Trophoblast cell (in vitro differentiated cells and primary cell): ENCODE measurements around the gene GSTM3.

Experiments used
- DNase-seq, 2 donors: peaks; one replicate each; pipeline ENCODE4 v3.0.0-alpha.2; 2016
- H2AFZ ChIP-seq: 2 replicates; pipeline ENCODE4 v1.6.1; 2013; ENCODE audit warnings: low read length, moderate library complexity, mild to moderate bottlenecking; ENCODE audit not compliant: insufficient read depth, poor library complexity
- H2AK5ac ChIP-seq: 2 replicates; pipeline ENCODE4 v1.6.1; 2013; ENCODE audit warnings: mild to moderate bottlenecking, low read length
- H2BK120ac ChIP-seq: 2 replicates; pipeline ENCODE4 v1.6.1; 2013; ENCODE audit warnings: low read length, mild to moderate bottlenecking, moderate library complexity; ENCODE audit not compliant: insufficient read depth, poor library complexity
- H2BK12ac ChIP-seq: 2 replicates; pipeline ENCODE4 v1.6.1; 2013; ENCODE audit warnings: mild to moderate bottlenecking, low read length, moderate library complexity
- H2BK5ac ChIP-seq: 2 replicates; pipeline ENCODE4 v1.6.1; 2013; ENCODE audit warnings: low read length, low read depth, moderate library complexity, mild to moderate bottlenecking; ENCODE audit not compliant: poor library complexity
- H3K14ac ChIP-seq: 2 replicates; pipeline ENCODE4 v1.6.1; 2013; ENCODE audit warnings: mild to moderate bottlenecking, low read length
- H3K18ac ChIP-seq: 2 replicates; pipeline ENCODE4 v1.6.1; 2013; ENCODE audit warnings: mild to moderate bottlenecking, low read length
- H3K23ac ChIP-seq: 2 replicates; pipeline ENCODE4 v1.6.1; 2013; ENCODE audit warnings: low read length
- H3K27ac ChIP-seq: 2 replicates; pipeline ENCODE4 v1.5.1; 2013; ENCODE audit warnings: low read depth, mild to moderate bottlenecking, inconsistent platforms, low read length, moderate library complexity
- H3K27me3 ChIP-seq: 2 replicates; pipeline ENCODE4 v1.6.1; 2013; ENCODE audit warnings: inconsistent platforms, mild to moderate bottlenecking, low read length, moderate library complexity; ENCODE audit not compliant: insufficient read depth
- H3K36me3 ChIP-seq, 2 experiments: 1 replicate in 1 of 2; 2 replicates in 1 of 2; pipeline ENCODE4 v1.6.1; 2013; ENCODE audit warnings: low read length in 2 of 2, mild to moderate bottlenecking in 2 of 2, moderate library complexity in 1 of 2; ENCODE audit not compliant: insufficient read depth in 2 of 2, control insufficient read depth in 1 of 2
- H3K4ac ChIP-seq: 2 replicates; pipeline ENCODE4 v1.6.1; 2013; ENCODE audit warnings: low read depth, mild to moderate bottlenecking, low read length, moderate library complexity
- H3K4me1 ChIP-seq, 2 experiments: 1 replicate in 1 of 2; 2 replicates in 1 of 2; pipeline ENCODE4 v1.6.1; 2013; ENCODE audit warnings: low read length in 2 of 2, mild to moderate bottlenecking in 2 of 2, moderate library complexity in 1 of 2; ENCODE audit not compliant: insufficient read depth in 2 of 2, control insufficient read depth in 1 of 2
- H3K4me2 ChIP-seq: 2 replicates; pipeline ENCODE4 v1.6.1; 2013; ENCODE audit warnings: inconsistent platforms, mild to moderate bottlenecking, low read length, moderate library complexity
- H3K4me3 ChIP-seq: 2 replicates; pipeline ENCODE4 v1.5.1; 2013; ENCODE audit warnings: mild to moderate bottlenecking, low read depth, low read length, inconsistent platforms
- H3K79me1 ChIP-seq: one replicate; pipeline ENCODE4 v1.6.1; 2013; ENCODE audit warnings: low read length
- H3K79me2 ChIP-seq: 2 replicates; pipeline ENCODE4 v1.6.1; 2013; ENCODE audit warnings: low read length, mild to moderate bottlenecking; ENCODE audit not compliant: control insufficient read depth, insufficient read depth, poor library complexity
- H3K9ac ChIP-seq: 2 replicates; pipeline ENCODE4 v1.6.1; 2013; ENCODE audit warnings: mild to moderate bottlenecking, low read length
- H3K9me3 ChIP-seq: 2 replicates; pipeline ENCODE4 v1.6.1; 2013; ENCODE audit warnings: low read depth, mild to moderate bottlenecking, control low read depth, inconsistent platforms, low read length; ENCODE audit not compliant: insufficient read depth
- H4K12ac ChIP-seq: 2 replicates; pipeline ENCODE4 v1.6.1; 2013; ENCODE audit warnings: low read depth, mild to moderate bottlenecking, low read length, moderate library complexity
- H4K8ac ChIP-seq: 2 replicates; pipeline ENCODE4 v1.6.1; 2013; ENCODE audit warnings: low read depth, mild to moderate bottlenecking, low read length, moderate library complexity
- H4K91ac ChIP-seq: one replicate; pipeline ENCODE4 v1.6.1; 2013; ENCODE audit warnings: low read depth, mild to moderate bottlenecking, low read length, moderate library complexity
- WGBS: extraction: QIAGEN DNeasy Blood & Tissue Kit; methylation state at CpG from one replicate; pipeline ENCODE4 v1.1.7; 2013; ENCODE audit warnings: missing lambda C conversion rate; ENCODE audit not compliant: insufficient read length, insufficient coverage; ENCODE audit errors: extremely low coverage; 5-methylcytosine and 5-hydroxymethylcytosine counted together

GSTM3 gene

GRCh38 chr1:109728870-109729269, 12.0 kb downstream of the GSTM3 start:
- Histone ChIP-seq H3K4me1 (peaks cover 19 to 36% of the 10 kb centered on the region in 2 experiments), H3K18ac (no peak overlapping the region), H3K4me3 (no peak overlapping the region), H2BK12ac (peak overlapping the region; percentile 82), H4K12ac (peak overlapping the region; percentile 56), H3K9ac (no peak overlapping the region), H3K27me3 (no peaks in the 10 kb centered on the region), H3K4me2 (no peak overlapping the region), H3K36me3 (peaks cover 0 to 4% of the 10 kb centered on the region in 2 experiments), H3K79me2 (no peaks in the 10 kb centered on the region), H3K27ac (no peak overlapping the region), H3K23ac (no peak overlapping the region), H3K14ac (peak overlapping the region; percentile 34), H4K8ac (no peak overlapping the region), H3K79me1 (peaks cover 19% of the 10 kb centered on the region), H2AFZ (no peak overlapping the region), H3K4ac (no peak overlapping the region), H4K91ac (peak overlapping the region; percentile 56), H3K9me3 (peaks cover 9% of the 10 kb centered on the region), H2BK5ac (peak overlapping the region; percentile 20), H2AK5ac (peak overlapping the region; percentile 79), H2BK120ac (no peak overlapping the region)
- no peak for DNase-seq
- WGBS = no CpG with 5 or more reads among the region's 7 CpGs

GRCh38 chr1:109726728-109727373, 14.0 kb downstream of the GSTM3 start:
- Histone ChIP-seq H3K79me2 (no peaks in the 10 kb centered on the region), H3K18ac (no peak overlapping the region), H2BK120ac (no peak overlapping the region), H3K4me3 (no peak overlapping the region), H3K9me3 (peaks cover 9% of the 10 kb centered on the region), H3K4me1 (peaks cover 15 to 27% of the 10 kb centered on the region in 2 experiments), H3K27me3 (no peaks in the 10 kb centered on the region), H4K12ac (no peak overlapping the region), H2AK5ac (no peak overlapping the region), H2BK5ac (no peak overlapping the region), H3K23ac (no peak overlapping the region), H4K8ac (no peak overlapping the region), H2BK12ac (no peak overlapping the region), H3K14ac (no peak overlapping the region), H3K4ac (no peak overlapping the region), H2AFZ (no peak overlapping the region), H3K27ac (no peak overlapping the region), H4K91ac (no peak overlapping the region), H3K9ac (no peak overlapping the region), H3K36me3 (peaks cover 0 to 4% of the 10 kb centered on the region in 2 experiments), H3K4me2 (no peak overlapping the region), H3K79me1 (peaks cover 15% of the 10 kb centered on the region)
- WGBS = no CpG with 5 or more reads among the region's 12 CpGs
- DNase-seq = no peak

- peak overlapping the region; percentile 71 for H3K27ac ChIP-seq
Observed at GRCh38 chr1:109726007-109726406, 14.8 kb downstream of the GSTM3 start.

GRCh38 chr1:109725510-109725909, 15.3 kb downstream of the GSTM3 start:
- no peak overlapping the region for H2AFZ ChIP-seq
- H3K79me2 ChIP-seq = no peaks in the 10 kb centered on the region
- peak overlapping the region; percentile 46 for H2BK120ac ChIP-seq
- peaks cover 0 to 4% of the 10 kb centered on the region in 2 experiments for H3K36me3 ChIP-seq
- H3K4me3 ChIP-seq = no peak overlapping the region
- peaks cover 7% of the 10 kb centered on the region for H3K9me3 ChIP-seq
- no peak overlapping the region for H2AK5ac ChIP-seq
- H3K18ac ChIP-seq = no peak overlapping the region
- H3K4me1 ChIP-seq = peaks cover 10 to 20% of the 10 kb centered on the region in 2 experiments
- H3K9ac ChIP-seq = no peak overlapping the region
- no peak overlapping the region for H4K91ac ChIP-seq
- no peak overlapping the region for H3K4me2 ChIP-seq
- no peaks in the 10 kb centered on the region for H3K27me3 ChIP-seq
- H3K27ac ChIP-seq = peak overlapping the region; percentile 71
- H3K14ac ChIP-seq = no peak overlapping the region
- peak; percentile 66 to 83 for DNase-seq
- H2BK12ac ChIP-seq = no peak overlapping the region
- WGBS = no CpG with 5 or more reads among the region's 4 CpGs
- no peak overlapping the region for H4K8ac ChIP-seq
- H2BK5ac ChIP-seq = no peak overlapping the region
- H3K23ac ChIP-seq = no peak overlapping the region
- H3K79me1 ChIP-seq = peaks cover 5% of the 10 kb centered on the region
- H4K12ac ChIP-seq = no peak overlapping the region
- no peak overlapping the region for H3K4ac ChIP-seq

More at GRCh38 chr1:109726007-109726406, 14.8 kb downstream of the GSTM3 start:
- no peak overlapping the region for H4K12ac ChIP-seq
- no peaks in the 10 kb centered on the region for H3K27me3 ChIP-seq
- no peak overlapping the region for H4K8ac ChIP-seq
- no peak overlapping the region for H3K23ac ChIP-seq
- H3K4me2 ChIP-seq = no peak overlapping the region
- no peak overlapping the region for H3K9ac ChIP-seq
- H3K4me3 ChIP-seq = no peak overlapping the region
- no peak overlapping the region for H2AFZ ChIP-seq
- peaks cover 0 to 4% of the 10 kb centered on the region in 2 experiments for H3K36me3 ChIP-seq
- H4K91ac ChIP-seq = no peak overlapping the region
- H3K4me1 ChIP-seq = peaks cover 10 to 22% of the 10 kb centered on the region in 2 experiments
- no CpG with 5 or more reads among the region's 1 CpG for WGBS
- H3K79me1 ChIP-seq = peaks cover 8% of the 10 kb centered on the region
- peaks cover 7% of the 10 kb centered on the region for H3K9me3 ChIP-seq
- no peak overlapping the region for H3K14ac ChIP-seq
- H3K79me2 ChIP-seq = no peaks in the 10 kb centered on the region
- peak overlapping the region; percentile 46 for H2BK120ac ChIP-seq
- no peak for DNase-seq
- H2BK12ac ChIP-seq = no peak overlapping the region
- H2AK5ac ChIP-seq = no peak overlapping the region
- H3K4ac ChIP-seq = no peak overlapping the region
- no peak overlapping the region for H3K18ac ChIP-seq
- H2BK5ac ChIP-seq = no peak overlapping the region
